ENCODE data around the gene RPN2.

DNA sequence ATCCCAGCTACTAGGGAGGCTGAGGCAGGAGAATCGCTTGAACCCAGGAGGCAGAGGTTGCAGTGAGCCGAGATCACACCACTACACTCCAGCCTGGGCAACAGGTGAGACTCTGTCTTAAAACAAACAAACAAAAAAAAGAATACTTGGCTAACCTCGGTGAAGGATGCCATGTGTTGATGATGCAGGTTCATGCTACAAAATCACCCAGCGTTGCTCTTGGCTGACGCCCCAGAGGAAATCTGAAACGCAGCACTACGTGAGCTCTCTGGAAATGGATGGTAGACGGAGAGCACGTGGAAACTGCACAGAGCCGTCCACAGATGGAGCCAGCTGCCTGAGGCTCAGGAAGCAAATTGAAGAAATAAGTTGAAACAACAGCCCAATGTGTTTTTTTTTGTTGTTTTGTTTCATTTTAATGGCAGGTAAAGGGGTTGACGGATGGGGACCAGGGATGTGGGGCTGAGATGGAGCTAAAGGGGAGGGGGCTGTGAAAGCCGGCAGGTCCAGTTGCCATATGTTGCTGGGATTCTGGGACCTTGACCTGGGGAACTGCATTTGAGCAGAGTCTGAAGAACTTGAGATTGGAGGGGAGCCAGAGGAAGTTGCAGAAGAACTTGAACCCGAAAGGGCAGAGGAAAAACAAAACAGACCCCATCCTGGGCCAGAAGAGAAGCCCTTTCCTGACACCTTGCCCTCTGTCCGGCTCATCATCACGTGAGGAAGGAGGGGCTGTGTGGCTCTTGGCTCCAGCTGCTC lies 97.5 kb downstream of the RPN2 start:
- TF ChIP-seq CTCF (IDR thresholded peaks at IDR 0.05) (peak in 3 of 4 donors; percentile 18 to 35 (median 24)), POLR2A (IDR thresholded peaks at IDR 0.05) (no peak)

Data from right lobe of liver (tissue), 4 donors.